Body of pancreas (tissue), 4 donors: ENCODE results near the gene TSPAN33. TPM values are rescaled to one million over a fixed set of nuclear protein-coding genes. Genes with fewer than 3 reads are reported as not detected.
A peak's percentile ranks its signal among the peaks of the same experiment; 100 is the strongest.
"Not testable (repeated sequence)": the region's sequence is repeated elsewhere in the genome, so short reads cannot be mapped to it uniquely, and the experiment has no call there.

Experiments used
- ATAC-seq: fragments of 150-250 bp; one replicate; pipeline ENCODE4 v1.9.1; 2016
- DNase-seq, 4 donors: peaks; one replicate each; pipeline ENCODE4 v3.0.0-alpha.2; 2019
- H3K27ac ChIP-seq, 4 donors: fragments of 200-600 bp; sonication (generic); 1 replicate in 3 of 4; 2 replicates in 1 of 4; pipeline versions ENCODE4 v1.5.1 to v1.6.1; 2016 to 2019; ENCODE audit warnings: mild to moderate bottlenecking in 1 of 4, mixed read lengths in 1 of 4, moderate library complexity in 1 of 4
- H3K27me3 ChIP-seq, 2 donors: fragments of 200-600 bp; sonication (generic); one replicate each; pipeline ENCODE4 v1.6.0; 2016; ENCODE audit warnings: mild to moderate bottlenecking in 1 of 2
- H3K36me3 ChIP-seq, 2 donors: fragments of 200-600 bp; sonication (generic); replicated peaks in 1 of 2; 2 replicates each; pipeline ENCODE4 v1.5.1; 2016; ENCODE audit warnings: low read depth in 2 of 2; ENCODE audit not compliant: insufficient read depth in 1 of 2
- H3K4me1 ChIP-seq: fragments of 200-600 bp; sonication (generic); one replicate; pipeline ENCODE4 v1.6.0; 2016
- H3K4me3 ChIP-seq, 2 donors: fragments of 200-600 bp; sonication (generic); 1 replicate in 1 of 2; 2 replicates in 1 of 2; pipeline ENCODE4 v1.5.1; 2016 to 2019
- H3K9me3 ChIP-seq, 3 donors: fragments of 200-600 bp; sonication (generic); 1 replicate in 2 of 3; 2 replicates in 1 of 3; pipeline ENCODE4 v1.5.1; 2016
- CTCF ChIP-seq, 7 experiments: fragments of 450-650 bp in 4 of 7; fragments of 200-600 bp in 3 of 7; sonication (generic) in 3 of 7; IDR thresholded peaks; one replicate each; pipeline ENCODE4 v1.5.1; 2016 to 2019; ENCODE audit warnings: antibody characterized with exemption in 7 of 7
- POLR2A ChIP-seq, 3 donors: fragments of 450-650 bp; IDR thresholded peaks; one replicate each; pipeline ENCODE4 v1.6.1; 2016; ENCODE audit warnings: antibody characterized with exemption in 3 of 3, mild to moderate bottlenecking in 2 of 3
- WGBS, 2 donors: methylation state at CpG; one replicate each; pipeline ENCODE4 v1.1.5; 2017; 5-methylcytosine and 5-hydroxymethylcytosine counted together
- intact Hi-C: fragments of 100-400 bp; cut with DNase I; formaldehyde crosslinking; loops from one replicate; pipeline ENCODE4 v1.15.1; 2023
- total RNA-seq, 2 donors: library from RNA; depleted of rRNA; stranded (reverse); fragments of >200 nt; gene quantifications; one replicate each; pipeline ENCODE4 v1.1.0, GENCODE V29; 2016

TSPAN33 gene
- total RNA-seq, 2 donors from 2014 or later, result 12.5 to 17.1 TPM

GRCh38 chr7:129210256-129210988, 65.9 kb downstream of the TSPAN33 start:
- Histone ChIP-seq H3K36me3 (no peaks in the 10 kb centered on the region), H3K4me1 (no peaks in the 10 kb centered on the region), H3K27me3 (no peaks in the 10 kb centered on the region), H3K9me3 (no peaks in the 10 kb centered on the region), H3K4me3 (no peak overlapping the region), H3K27ac (no peak overlapping the region)
- 60 to 68% methylated on average over 10 to 16 of the region's 16 CpGs for WGBS, 2 donors
- ATAC-seq (peak; percentile 88), DNase-seq (peak; percentile 81 to 91 (median 85))
- TF ChIP-seq CTCF (IDR thresholded peaks at IDR 0.05) (peak; percentile 84 to 92 (median 88)), POLR2A (IDR thresholded peaks at IDR 0.05) (no peak)
- intact Hi-C loops, result loop anchor here (10.0 kb wide), 1 partner anchor 254 kb away; no protein-coding TSS in a partner anchor

- 76 to 80% methylated on average over 8 to 13 of the region's 14 CpGs for WGBS, 2 donors
- intact Hi-C loops, result loop anchor here (10.0 kb wide), 1 partner anchor 254 kb away; no protein-coding TSS in a partner anchor
- no peaks in the 10 kb centered on the region for H3K27me3 ChIP-seq
- ATAC-seq, result no peak
- H3K36me3 ChIP-seq, result no peaks in the 10 kb centered on the region
- no peaks in the 10 kb centered on the region for H3K9me3 ChIP-seq
- no peaks in the 10 kb centered on the region for H3K4me1 ChIP-seq
- DNase-seq, result no peak
- H3K27ac ChIP-seq, result no peak overlapping the region
- H3K4me3 ChIP-seq, result no peak overlapping the region
- no peak for TF ChIP-seq CTCF (IDR thresholded peaks at IDR 0.05)
- TF ChIP-seq POLR2A (IDR thresholded peaks at IDR 0.05), result no peak
Observed at GRCh38 chr7:129210989-129211312, 66.4 kb downstream of the TSPAN33 start.

- ATAC-seq (no peak), DNase-seq (no peak)
- Histone ChIP-seq H3K27me3 (no peaks in the 10 kb centered on the region), H3K4me1 (no peaks in the 10 kb centered on the region), H3K36me3 (no peaks in the 10 kb centered on the region), H3K4me3 (no peak overlapping the region), H3K27ac (no peak overlapping the region), H3K9me3 (no peaks in the 10 kb centered on the region)
- TF ChIP-seq CTCF (IDR thresholded peaks at IDR 0.05), result no peak
- no peak for TF ChIP-seq POLR2A (IDR thresholded peaks at IDR 0.05)
- 85 to 93% methylated on average over 11 to 14 of the region's 14 CpGs for WGBS, 2 donors
- intact Hi-C loops, result loop anchor here (10.0 kb wide), 1 partner anchor 253 kb away; no protein-coding TSS in a partner anchor
Observed at GRCh38 chr7:129212126-129212525, 67.6 kb downstream of the TSPAN33 start.

- Histone ChIP-seq H3K9me3 (no peaks in the 10 kb centered on the region), H3K4me1 (no peaks in the 10 kb centered on the region), H3K36me3 (no peaks in the 10 kb centered on the region), H3K27ac (no peak overlapping the region), H3K27me3 (no peaks in the 10 kb centered on the region), H3K4me3 (no peak overlapping the region)
- 79 to 85% methylated on average over 3 to 4 of the region's 4 CpGs for WGBS, 2 donors
- DNase-seq (no peak), ATAC-seq (no peak)
- intact Hi-C loops, result loop anchor here (10.0 kb wide), 1 partner anchor 252 kb away; no protein-coding TSS in a partner anchor
- no peak for TF ChIP-seq POLR2A (IDR thresholded peaks at IDR 0.05)
- no peak for TF ChIP-seq CTCF (IDR thresholded peaks at IDR 0.05)
Observed at GRCh38 chr7:129212596-129212995, 68.1 kb downstream of the TSPAN33 start.

GRCh38 chr7:129213828-129214227, 69.3 kb downstream of the TSPAN33 start:
- 56 to 60% methylated on average over 11 to 15 of the region's 15 CpGs for WGBS, 2 donors
- TF ChIP-seq POLR2A (IDR thresholded peaks at IDR 0.05), result no peak
- TF ChIP-seq CTCF (IDR thresholded peaks at IDR 0.05), result no peak
- H3K9me3 ChIP-seq, result no peaks in the 10 kb centered on the region
- no peak for ATAC-seq
- H3K4me1 ChIP-seq, result no peaks in the 10 kb centered on the region
- no peak overlapping the region for H3K27ac ChIP-seq
- no peak overlapping the region for H3K4me3 ChIP-seq
- no peak for DNase-seq
- H3K36me3 ChIP-seq, result no peaks in the 10 kb centered on the region
- no peaks in the 10 kb centered on the region for H3K27me3 ChIP-seq
- intact Hi-C loops, result loop anchor here (10.0 kb wide), 1 partner anchor 251 kb away; no protein-coding TSS in a partner anchor

- H3K36me3 ChIP-seq, H3K4me3 ChIP-seq, H3K9me3 ChIP-seq, H3K27me3 ChIP-seq, ATAC-seq, H3K27ac ChIP-seq, DNase-seq, H3K4me1 ChIP-seq: not testable (repeated sequence)
- WGBS, 2 donors, result 95 to 97% methylated on average over 14 to 15 of the region's 15 CpGs
- intact Hi-C loops, result loop anchor here (5.0 to 10.0 kb wide), 2 partner anchors 82 to 249 kb away; no protein-coding TSS in a partner anchor
Observed at GRCh38 chr7:129215691-129216090, 71.2 kb downstream of the TSPAN33 start.

- H3K27ac ChIP-seq, H3K4me1 ChIP-seq, ATAC-seq, DNase-seq, H3K36me3 ChIP-seq, H3K27me3 ChIP-seq, H3K4me3 ChIP-seq, H3K9me3 ChIP-seq: not testable (repeated sequence)
- 79 to 86% methylated on average over 7 to 23 of the region's 34 CpGs for WGBS, 2 donors
- intact Hi-C loops, result loop anchor here (5.0 to 10.0 kb wide), 2 partner anchors 81 to 249 kb away; no protein-coding TSS in a partner anchor
Observed at GRCh38 chr7:129216101-129216715, 71.7 kb downstream of the TSPAN33 start.
